ENCODE data around the gene VGLL4.
A peak's percentile ranks its signal among the peaks of the same experiment; 100 is the strongest.
"Not testable (repeated sequence)": the region's sequence is repeated elsewhere in the genome, so short reads cannot be mapped to it uniquely, and the experiment has no call there.

The VGLL4 gene

GRCh38 chr3:11643605-11644087, at the start of gene VGLL4:
Gene VGLL4, minus strand, starts transcription at chr3:11643915. Its CDS starts 397 bp downstream, at chr3:11643518.
- DNase-seq: peak; percentile 81

- DNase-seq: no peak
These were observed 48.8 kb upstream of the VGLL4 start for GRCh38 chr3:11692532-11692813.

DNA sequence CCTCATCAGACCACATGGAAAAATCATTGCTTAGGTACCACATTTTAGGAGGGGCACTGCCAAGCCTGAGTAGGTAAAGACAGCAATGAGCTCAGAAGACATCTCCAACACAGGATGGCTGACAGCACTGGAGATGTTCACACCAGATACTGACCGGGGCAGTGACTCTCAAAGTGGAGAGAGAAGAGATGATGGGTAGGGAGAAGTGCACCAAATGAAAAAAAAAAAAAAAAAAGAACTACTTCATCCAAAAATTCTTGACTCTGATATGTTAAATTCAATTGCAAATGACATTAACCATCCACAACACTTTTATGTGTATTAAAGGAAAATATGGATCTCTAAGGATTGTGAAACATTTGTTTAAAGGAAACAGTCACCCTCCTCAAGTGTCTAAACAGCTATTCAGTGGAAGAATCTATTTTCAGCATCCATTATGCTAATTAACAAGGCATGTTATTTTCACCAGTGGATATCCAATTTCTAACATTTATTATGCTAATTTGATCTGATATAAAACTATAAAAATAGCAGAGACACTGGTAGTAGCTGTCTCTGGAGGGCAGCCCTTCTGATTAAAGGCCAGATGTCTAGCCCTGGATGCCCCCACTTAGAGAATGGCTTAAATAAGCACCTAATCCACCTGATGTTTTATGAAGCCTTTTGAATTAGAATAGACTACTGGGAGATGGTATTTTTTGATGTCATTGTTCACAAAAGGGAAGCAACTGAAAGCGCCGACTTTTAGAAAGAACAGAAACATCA, 48.2 kb upstream of the VGLL4 start:
- no peak for DNase-seq

GRCh38 chr3:11690863-11691766, 47.4 kb upstream of the VGLL4 start:
- peak; percentile 5 for DNase-seq

DNA sequence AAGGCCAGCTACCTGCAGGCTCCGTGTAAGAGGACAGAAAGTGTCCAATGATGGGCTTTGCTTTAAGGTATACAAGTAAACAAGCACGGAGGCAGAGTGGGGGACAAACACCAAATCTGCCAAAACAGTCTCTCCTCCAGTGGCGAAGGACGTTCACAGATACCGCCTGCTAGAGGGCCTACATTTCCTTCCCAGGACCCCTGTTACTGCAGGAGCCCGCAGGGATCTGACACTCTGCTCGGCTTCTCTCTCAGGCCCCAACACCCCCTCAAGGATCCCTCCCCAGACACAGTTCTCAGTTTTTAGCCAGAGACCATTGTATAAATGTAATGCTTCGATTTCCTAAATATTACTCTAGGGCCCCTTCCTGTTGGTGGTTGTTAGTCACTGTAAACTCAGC, 46.0 kb upstream of the VGLL4 start:
- no peak for DNase-seq

GRCh38 chr3:11684980-11685379, 41.3 kb upstream of the VGLL4 start:
- not testable (repeated sequence) for DNase-seq

DNA sequence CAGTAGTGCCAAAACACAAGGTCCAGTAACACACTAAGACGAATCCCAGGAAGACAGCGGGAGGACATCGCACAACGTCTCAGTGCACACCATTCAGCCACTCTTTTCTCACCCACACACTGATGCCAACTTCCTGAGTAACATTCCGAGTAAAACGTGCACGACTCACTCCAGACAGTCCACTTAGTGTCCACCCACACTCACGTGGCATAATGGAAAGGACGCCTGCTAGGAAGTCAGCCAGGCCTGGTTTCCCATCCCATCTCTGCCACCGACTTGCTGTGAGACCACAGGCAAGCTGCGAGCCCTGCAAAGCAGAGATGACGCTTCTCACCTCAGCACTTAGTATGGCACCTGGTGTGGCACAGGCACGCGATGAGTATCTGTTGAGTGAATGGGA, 36.8 kb upstream of the VGLL4 start:
- DNase-seq: no peak

DNA sequence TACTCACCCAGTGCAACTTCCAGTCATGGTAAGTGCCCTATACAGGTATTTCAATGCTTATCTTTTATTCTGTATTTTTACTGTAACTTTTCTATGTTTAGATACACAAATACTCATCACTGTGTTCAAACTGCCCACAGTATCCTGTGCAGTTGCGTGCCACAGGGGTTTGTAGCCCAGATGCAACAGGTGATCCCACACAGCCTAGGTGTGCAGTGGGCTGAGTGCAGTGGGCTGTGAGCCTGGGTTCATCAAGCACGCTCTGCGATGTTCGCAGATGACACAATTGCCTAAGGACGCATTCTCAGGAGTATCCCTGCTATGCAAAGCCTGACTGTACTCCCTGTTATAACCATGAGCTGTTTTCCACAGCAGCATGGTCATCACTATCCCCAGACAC, 36.2 kb upstream of the VGLL4 start:
- DNase-seq: no peak

GRCh38 chr3:11672363-11672762, 28.6 kb upstream of the VGLL4 start:
- no peak for DNase-seq

DNA sequence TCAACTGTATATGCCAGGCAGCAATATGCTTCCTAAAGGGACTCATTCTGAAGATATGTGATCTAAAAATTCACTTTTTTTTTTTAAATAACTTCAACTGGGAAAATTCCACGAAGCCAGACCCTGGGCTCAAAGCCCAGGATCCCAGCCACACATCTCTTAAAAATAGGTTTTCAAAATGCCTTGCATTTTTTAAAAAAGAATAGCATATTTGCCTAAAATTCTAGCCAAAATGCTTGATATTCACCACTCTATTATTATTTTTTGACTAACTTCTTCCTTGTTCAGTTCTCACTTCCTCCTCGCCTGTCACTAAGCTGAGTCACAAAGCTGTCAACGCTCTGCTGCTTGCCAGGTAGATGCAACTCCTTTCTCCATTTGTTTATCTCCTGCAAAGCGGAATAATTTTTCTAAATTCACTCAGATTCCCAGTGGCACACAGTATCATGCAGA, 28.0 kb upstream of the VGLL4 start:
- no peak for DNase-seq

- no peak for DNase-seq
These were observed 24.8 kb upstream of the VGLL4 start for GRCh38 chr3:11668243-11669235.

DNA sequence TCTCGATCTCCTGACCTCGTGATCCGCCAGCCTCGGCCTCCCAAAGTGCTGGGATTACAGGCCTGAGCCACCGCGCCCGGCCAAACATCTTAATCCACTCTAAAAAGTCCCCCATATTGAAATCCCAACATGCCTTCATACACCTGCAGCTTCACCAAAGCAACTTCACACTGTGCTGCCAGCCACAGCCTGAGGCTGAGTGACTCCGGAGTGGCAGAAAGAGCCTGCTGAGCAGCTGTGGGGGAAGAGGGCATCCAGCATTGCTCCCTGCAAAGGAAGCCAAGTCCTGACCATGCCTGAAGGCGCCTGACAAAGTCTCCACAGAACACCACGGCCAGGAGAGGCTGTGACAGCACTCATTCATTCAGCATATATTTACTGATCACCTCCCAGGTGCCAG, 21.6 kb upstream of the VGLL4 start:
- DNase-seq: no peak

GRCh38 chr3:11662392-11662990, 18.8 kb upstream of the VGLL4 start:
- DNase-seq: no peak

DNA sequence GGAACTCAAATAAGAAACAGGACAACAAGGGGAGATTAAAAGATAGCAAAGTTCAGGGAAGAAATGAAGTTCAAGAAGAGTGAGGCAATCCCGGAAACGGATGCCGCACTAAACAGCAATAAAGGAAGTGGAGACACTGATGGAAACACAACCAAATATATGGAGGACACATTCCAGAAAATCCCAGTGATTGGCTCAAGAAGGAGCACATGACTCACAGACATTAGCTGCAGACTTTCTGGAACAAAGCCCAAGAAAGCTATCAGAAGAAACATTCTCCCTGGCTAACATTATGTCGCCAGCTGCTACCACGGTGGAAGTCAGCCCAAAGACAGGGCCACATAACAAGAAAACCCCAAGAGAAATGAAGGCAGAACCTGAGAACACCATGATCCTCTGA, 18.1 kb upstream of the VGLL4 start:
- no peak for DNase-seq

- DNase-seq: no peak
These were observed 17.4 kb upstream of the VGLL4 start for GRCh38 chr3:11661052-11661656.

DNA sequence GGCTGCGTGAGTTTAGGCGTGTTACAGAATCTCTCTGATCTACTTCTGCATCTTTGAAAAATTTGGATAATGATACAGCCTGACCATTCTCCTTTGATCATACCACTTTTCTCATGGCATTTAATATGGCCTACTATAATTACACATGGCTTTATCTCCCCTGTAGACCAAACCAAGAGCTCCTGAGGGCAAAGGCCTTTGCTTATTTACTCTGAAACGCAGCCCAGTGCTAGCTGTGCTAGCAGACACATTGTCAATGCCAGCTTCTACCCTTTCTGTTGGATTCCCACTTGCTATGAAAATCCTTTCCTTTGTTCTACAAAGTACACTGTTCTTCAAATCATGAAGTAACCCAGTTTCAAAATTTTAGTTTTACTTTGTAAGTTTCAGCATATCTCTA, 16.5 kb upstream of the VGLL4 start:
- DNase-seq: no peak

DNA sequence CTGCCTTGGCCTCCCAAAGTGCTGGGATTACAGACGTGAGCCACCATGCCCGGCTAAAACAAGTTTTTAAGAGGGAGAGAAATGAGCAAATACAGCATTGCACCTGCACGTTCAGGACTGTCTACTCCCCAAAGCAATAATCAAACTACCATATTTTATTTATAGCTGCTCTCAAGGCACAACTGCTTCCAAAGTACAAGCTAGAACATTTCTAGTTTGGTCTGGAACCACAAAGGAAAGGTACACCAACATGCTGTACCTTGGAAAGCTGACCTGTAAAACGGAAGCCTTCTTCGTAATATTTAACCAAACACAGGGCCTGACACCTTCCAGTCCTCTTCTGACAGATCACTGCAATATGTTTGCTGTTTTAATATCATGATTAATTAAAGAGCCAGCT, 14.5 kb upstream of the VGLL4 start:
- DNase-seq: no peak

- no peak for DNase-seq
These were observed 11.6 kb upstream of the VGLL4 start for GRCh38 chr3:11655196-11655928.

GRCh38 chr3:11654166-11654565, 10.5 kb upstream of the VGLL4 start:
- no peak for DNase-seq

DNA sequence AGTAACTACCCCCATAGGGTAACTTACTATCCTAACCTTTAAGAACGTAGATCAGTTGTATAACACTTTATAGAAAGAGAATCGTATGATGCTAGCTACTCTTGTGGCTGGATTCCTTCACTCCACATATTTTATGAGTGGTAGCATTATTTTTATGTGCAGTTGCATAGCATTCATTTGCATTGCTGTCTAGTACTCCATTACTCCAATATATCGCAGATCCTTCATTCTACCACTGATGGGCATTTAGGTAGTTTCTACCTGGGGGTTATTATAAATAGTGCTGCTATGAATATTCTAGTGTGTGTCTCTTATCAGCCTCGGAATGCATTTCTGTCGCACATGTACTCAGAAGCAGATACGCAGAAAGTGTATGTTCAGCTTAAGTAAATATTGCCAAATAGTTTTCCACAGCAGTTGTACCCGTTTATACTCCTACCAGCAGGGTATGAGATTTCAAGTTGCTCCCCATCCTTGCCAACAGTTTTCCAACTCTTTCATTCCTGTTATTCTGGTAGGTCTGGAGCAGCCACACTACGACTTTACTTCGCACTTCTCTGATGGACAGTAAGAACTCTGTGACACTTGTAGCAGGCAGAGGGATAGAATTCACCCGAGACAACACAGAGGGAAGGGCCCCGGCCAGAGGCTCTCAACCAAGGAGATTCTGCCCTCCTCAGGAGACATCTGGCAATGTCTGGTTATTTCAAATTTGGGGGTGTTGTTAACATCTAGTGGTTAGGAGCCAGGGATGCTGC, 9.8 kb upstream of the VGLL4 start:
- DNase-seq: no peak
